Dermis microvascular lymphatic vessel endothelial cell (primary cell): ENCODE measurements around the gene FRS3. TPM values are rescaled to one million over a fixed set of nuclear protein-coding genes. Genes with fewer than 3 reads are reported as not detected.
"Not testable (repeated sequence)": the region's sequence is repeated elsewhere in the genome, so short reads cannot be mapped to it uniquely, and the experiment has no call there.

Experiments
- DNase-seq, 2 donors: peaks; one replicate each; pipeline versions ENCODE4 v3.0.0 to v3.0.0-alpha.2; 2010; ENCODE audit warnings: low read depth in 2 of 2
- total RNA-seq: library from RNA; depleted of rRNA; stranded (reverse); fragments of >200 nt; gene quantifications from 2 replicates; pipeline ENCODE4 v1.2.1, GENCODE V29; 2014

Gene FRS3
- total RNA-seq, 1 donor from 2014 or later, result 0.64 TPM

DNA sequence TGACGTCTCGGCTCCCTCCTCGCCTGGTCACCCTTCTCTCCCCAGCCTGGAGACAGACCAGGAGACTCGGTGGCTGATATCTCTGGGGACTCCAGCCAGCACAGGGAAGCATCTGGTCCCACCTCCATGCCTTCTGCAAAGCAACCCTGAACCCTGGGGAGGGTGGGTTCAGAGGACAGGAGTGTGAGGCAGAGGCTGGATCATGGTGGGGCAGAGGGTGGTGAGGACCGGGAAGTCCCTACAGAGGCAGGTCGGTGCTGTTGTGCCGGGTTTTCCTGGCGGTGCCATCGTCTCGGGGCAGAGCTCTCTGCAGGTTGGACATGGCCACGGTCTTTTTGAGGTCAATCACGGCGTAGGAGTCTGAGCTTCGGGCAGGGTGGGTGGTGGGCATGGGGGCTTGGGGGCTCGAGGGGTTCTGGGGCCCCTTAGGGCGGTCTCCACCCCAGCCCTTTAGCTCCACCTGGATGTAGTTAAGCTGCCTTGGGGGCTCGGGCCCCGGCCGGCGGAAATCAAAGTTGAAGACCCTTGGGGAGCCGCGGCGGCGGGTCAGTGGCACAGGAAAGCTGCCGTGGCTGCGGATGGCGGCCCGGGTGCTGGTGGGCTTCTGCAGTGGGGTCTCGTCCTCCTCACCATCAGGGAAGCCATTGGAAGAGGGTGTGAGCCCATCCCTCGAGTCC lies 9.2 kb downstream of the FRS3 start:
- DNase-seq, result no peak

GRCh38 chr6:41769376-41769775 lies 10.3 kb downstream of the FRS3 start:
- DNase-seq, result no peak

GRCh38 chr6:41768545-41769308 lies 11.0 kb downstream of the FRS3 start:
- DNase-seq, result no peak

GRCh38 chr6:41767112-41767833 lies 12.4 kb downstream of the FRS3 start:
- DNase-seq, result peak; percentile 66 to 77

DNA sequence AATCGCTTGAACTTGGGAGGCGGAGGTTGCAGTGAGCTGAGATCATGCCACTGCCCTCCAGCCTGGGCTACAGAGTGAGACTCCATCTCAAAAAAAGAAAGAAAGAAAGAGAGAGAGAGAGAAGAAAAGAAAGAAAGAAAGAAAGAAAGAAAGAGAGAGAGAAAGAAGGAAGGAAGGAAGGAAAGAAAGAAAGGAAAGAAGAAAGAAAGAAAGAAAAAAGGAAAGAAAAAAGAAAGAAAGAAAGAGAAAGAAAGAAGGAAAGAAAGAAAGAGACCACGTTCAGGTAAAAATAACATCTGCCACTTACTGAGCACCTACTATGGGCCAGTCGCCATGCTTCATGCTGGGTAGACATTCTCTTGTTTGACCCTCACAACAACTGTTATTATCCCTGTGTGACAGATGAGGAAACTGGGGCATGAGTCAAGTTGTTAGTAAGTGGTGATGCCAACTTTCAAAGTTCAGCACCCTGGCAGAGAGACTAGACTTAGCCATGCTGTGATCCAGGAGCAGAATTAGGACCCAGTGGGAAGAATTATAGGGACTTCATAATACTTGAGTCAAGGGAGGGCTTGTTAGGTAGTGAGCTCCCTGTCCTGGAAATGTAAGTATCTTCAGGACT lies 13.5 kb downstream of the FRS3 start:
- DNase-seq, result not testable (repeated sequence)

- peak; percentile 87 to 90 for DNase-seq
Measured at GRCh38 chr6:41763470-41763869, 16.2 kb downstream of the FRS3 start.

- DNase-seq, result no peak
Measured at GRCh38 chr6:41759905-41760579, 19.7 kb downstream of the FRS3 start.

- no peak for DNase-seq
Measured at GRCh38 chr6:41759106-41759904, 20.4 kb downstream of the FRS3 start.

DNA sequence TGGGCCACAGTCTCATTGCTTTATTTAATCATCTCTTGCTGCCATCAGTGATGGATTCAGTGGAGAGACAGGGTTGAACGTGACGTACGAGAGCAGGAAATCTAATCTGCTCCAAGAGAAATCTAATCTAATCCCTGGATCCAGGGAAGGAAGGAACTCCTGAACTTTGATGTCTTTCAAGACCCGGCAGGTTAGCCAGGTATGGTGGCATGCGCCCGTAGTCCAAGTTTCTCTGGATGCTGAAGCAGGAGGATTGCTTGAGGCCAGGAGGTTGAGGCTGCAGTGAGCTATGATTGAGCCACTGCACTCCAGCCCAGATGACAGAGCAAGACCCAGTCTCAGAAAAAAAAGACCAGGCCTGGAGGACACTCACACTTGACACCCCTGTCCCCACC lies 21.1 kb downstream of the FRS3 start:
- no peak for DNase-seq

DNA sequence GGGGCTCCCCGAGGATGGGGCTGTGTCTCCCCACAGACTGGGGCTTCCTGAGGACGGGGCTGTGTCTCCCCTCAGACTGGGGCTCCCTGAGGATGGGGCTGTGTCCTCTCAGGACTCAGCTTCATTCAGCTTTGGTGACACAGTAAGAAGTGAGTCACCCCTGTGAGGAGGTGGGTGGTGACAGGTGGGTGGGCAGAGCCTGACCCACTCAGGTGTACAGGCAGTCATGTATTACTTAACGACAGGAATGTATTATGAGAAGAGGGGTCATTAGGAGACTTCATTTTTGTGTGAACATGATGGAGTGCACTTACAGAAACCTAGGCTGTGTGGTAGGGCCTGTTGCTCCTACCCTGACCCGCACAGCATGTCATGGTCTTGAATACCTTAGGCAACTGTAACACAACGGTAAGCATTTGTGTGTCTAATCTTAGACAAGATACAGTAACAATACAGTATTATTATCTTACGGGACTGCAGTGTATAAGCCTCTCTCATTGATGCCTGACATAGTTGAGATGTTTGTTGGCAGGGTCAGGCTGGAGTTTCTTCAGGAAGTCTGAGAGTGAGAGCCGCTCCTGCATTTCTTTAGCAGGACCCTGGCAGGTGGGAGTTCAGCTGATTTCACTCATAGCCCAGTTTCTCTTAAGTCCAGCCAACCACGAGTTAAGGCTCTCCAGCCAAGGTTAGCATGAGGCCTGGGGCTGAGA lies 21.6 kb downstream of the FRS3 start:
- no peak for DNase-seq

DNA sequence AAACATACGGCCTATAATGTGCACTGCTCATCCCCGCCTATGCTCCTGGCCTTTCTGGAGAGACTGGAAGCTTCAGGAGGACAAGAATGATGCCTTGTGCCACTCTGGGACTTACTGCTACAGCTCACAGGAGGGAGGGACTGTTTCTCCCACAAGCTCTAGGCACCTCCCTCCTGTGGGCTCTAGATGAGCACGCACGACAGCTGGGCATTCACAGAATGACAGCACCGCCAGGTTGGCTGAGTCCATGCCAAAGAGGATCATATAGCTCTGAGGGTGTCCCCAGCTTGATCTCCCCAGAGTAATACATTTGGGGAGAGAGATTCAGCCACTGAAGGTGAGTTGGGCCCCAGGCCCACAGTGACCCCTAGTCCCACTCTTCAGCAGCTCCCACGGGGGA lies 22.4 kb downstream of the FRS3 start:
- DNase-seq, result no peak

- no peak for DNase-seq
Measured at GRCh38 chr6:41756354-41756753, 23.3 kb downstream of the FRS3 start.

DNA sequence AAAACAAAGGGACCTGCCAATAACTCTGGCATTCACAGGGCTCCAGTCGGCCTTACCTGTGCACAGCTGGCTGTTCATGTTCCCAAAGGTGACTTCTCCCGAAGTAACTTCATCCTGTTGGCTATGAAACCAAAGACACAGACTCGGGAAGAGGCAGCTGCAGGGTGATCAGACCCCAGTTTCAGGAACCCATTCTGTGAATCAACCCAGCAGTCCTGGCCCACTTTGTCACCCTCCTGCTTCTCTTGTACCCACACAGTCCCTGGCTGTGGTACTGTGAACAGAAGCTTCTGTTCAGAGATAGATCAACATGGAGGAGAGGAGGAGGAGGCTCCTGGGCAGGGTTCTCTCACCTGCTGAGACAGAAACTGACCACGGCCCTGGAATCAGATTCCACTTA lies 23.8 kb downstream of the FRS3 start:
- no peak for DNase-seq

DNA sequence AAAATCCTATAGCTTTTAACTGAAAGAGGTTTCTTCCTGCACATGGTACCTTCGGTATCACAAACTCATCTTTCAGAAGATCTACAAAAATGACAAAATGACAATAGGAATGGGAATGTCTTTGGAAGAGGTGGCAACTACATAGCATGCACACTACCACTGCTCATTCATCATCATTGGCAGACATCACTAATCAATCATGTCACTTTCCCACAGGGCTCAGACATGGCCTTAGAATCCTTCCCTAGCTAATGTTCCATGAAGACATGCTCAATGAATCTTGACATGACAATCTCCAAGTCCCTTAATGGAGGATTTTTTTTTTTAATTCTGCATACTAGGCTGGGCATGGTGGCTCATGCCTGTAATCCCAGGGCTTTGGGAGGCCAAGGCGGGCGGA lies 29.3 kb downstream of the FRS3 start:
- DNase-seq, result no peak

GRCh38 chr6:41748542-41748941 lies 31.2 kb downstream of the FRS3 start:
- DNase-seq, result no peak

- DNase-seq, result no peak
Measured at GRCh38 chr6:41748102-41748477, 31.6 kb downstream of the FRS3 start.

GRCh38 chr6:41747256-41748101 lies 32.2 kb downstream of the FRS3 start, which contains the start of gene PGC:
Gene PGC (minus strand): TSS chr6:41747397. CDS start chr6:41747334, 63 bp downstream.
- DNase-seq, result no peak

DNA sequence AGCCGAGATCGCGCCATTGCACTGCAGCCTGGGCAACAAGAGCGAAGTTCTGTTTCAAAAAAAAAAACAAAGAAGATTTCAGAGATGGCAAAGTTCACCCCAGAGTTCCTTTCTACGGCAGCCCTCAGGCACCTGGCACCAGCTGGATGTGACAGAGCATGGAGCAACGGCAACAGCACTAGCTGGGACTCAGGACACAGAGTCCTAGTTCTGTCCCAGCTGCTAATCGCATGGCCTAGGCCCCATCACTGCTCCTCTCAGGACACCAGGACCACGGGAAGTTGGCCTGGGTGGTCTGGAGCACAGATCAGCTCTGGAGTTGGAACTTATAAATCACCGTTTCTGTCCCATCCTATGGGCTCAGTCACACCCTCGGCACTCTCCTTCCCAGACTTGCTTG lies 33.6 kb downstream of the FRS3 start:
- DNase-seq, result no peak

GRCh38 chr6:41744236-41744787 lies 35.4 kb downstream of the FRS3 start:
- DNase-seq, result no peak
